GM18526 (cell line): ENCODE measurements around the gene DEPDC5.

Experiments used
- POLR2A ChIP-seq: IDR thresholded peaks from 3 replicates; pipeline ENCODE4 v1.6.1; 2011; ENCODE audit not compliant: insufficient read length; ENCODE audit errors: extremely low read depth

Gene DEPDC5

DNA sequence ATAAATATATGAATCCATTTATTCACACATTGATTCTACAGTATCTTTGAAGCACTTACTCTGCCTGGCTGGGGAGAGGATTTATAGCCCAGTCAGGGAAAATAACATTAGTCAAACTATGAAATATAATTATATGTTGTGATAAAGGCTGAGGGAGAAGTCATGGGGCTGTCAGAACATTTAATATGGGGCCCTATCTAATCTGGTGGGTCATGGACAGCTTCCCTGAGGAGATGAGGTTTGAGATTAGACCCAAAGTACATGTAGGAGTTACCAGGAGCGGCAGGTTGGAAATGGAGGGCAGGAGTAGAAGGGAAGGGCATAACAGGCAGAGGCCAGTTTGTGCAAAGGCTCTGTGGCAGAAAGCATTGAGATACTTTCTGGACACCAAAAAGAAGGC, 86.2 kb downstream of the DEPDC5 start:
- TF ChIP-seq POLR2A: no peak

DNA sequence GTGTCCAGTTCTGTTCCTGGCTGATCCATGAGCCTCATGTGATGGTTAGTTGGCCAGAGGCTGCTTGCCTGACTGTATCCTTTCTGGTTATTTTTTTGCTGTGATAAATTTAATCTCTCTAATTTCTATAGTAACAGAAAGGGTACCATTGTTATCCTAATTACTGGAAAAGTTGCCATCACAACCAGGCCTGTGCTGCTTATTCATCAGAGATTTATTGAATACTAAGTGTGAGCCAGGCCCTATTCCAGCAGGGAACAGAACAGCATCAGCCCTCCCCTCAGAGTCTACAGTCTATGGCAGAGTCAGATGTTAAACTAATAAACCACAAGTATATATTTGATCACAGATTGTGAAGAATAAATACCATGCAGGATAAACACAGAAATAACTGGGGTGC, 86.8 kb downstream of the DEPDC5 start:
- TF ChIP-seq POLR2A: no peak

DNA sequence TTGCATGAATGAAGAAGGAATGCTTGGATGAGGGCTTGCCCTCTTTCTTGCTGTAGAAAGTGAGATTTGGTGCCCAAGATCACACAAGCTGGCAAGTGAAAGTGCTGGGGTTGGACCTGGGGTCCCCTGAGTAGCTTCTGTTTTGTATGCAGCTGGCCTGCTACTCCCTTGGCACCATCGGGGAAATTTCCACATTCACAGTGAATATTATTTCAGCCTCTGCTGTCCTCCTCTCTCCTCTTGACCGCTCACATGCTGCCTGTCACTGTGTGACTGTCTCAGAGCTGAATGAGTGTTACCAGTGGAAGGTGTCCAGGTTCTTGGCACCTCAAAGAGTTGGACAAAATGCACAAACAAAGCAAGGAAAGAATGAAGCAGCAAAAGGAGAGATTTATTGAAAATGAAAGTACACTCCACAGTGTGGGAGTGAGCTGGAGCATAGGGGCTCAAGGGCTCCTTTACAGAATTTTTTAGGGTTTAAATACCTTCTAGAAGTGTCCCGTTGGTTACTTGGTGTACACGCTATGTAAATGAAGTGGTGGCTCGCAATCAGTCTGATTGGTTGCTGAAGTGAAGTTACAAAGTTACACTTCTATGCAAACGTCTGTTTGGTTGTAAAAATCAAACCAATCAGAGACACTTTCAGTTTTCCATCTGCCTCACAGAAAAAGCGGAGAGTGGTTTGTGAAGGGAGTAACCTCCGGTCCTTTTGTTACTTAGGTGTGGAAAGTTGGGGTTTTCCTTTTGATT, 87.4 kb downstream of the DEPDC5 start:
- TF ChIP-seq POLR2A: no peak

DNA sequence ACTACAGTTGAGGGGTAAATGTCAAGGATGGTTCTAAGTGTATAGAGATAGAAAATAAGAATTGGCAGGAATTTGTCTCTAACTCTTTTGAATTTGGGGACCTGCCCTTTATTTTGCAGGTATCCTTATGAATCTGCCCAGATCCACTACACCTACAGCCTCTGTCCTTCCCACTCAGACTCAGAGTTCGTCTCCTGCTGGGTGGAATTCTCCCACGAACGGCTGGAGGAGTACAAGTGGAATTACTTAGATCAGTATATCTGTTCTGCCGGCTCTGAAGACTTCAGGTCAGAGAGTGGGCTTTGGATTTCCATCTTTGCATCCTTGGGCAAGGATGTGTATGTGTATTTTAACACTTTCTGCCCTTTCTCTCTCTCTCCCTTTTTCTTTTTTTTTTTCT, 89.7 kb downstream of the DEPDC5 start:
- TF ChIP-seq POLR2A: no peak

DNA sequence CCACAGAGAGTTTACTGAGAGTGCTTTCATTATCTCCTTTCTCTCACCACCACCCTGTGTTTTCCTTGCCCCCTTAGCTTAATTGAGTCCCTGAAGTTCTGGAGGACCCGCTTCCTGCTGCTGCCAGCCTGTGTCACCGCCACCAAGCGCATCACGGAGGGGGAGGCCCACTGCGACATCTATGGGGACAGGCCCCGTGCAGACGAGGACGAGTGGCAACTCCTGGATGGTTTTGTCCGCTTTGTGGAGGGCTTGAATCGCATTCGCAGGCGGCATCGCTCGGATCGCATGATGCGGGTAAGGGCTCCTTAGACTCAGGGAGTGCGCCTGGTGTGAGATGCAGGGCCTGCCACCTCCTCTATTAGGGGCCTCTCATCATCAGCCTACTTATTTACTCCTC, 91.1 kb downstream of the DEPDC5 start:
- TF ChIP-seq POLR2A: no peak

DNA sequence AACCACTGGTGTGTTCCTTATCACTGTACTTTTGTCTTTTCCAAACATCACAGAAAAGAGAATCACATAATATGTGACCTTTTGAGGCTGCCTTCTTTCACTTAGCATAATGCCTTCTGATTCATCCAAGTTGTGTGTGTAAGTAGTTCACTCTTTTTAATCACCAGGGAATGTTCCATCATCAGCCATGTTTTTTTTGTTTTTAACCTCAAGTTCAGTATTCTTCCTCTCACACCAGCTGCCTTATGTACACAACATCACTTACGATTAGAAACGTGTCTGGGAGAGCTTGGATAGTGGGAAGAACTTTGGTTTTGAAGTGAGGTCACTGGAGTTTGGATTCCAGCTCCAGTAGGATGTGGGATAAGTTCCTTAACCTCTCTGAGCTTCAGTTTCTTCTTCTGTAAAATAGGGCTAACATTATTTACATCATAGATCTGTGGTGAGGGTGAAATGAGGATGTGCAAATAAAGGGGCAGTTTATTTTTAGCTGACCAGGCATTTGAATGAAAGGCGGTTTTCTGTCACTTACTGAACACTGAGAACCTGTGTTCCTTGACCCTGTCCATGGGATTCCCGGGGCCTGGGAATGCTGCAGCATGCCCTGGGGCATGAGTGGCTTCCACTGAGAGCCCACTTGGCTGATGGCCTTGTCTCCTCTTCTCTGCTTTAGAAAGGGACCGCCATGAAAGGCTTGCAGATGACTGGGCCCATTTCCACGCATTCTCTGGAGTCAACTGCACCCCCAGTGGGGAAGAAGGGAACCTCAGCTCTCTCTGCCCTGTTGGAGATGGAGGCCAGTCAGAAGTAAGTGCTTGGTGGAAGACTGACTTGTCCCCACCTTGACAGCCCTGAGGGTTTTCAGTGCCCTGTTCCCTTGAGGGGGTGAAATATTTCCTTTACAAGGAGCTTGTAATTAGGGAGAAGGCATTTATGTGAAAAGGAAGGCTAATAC, 92.6 kb downstream of the DEPDC5 start:
- TF ChIP-seq POLR2A: no peak

DNA sequence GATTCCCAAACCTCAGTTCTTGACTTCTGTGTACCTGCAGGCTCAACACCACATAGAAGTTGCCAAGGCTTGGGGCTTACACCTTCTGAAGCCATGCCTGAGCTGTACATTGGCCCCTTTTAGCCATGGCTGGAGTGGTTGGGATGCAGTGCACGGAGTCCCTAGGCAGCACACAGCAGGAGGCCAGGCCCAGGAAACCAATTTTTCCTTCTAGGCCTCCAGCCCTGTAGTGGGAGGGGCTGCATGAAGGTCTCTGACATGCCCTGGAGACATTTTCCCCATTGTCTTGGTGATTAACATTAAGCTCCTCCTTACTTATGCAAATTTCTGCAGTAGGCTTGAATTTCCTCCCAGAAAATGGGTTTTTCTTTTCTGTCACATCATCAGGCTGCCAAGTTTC, 94.6 kb downstream of the DEPDC5 start:
- no peak for TF ChIP-seq POLR2A

DNA sequence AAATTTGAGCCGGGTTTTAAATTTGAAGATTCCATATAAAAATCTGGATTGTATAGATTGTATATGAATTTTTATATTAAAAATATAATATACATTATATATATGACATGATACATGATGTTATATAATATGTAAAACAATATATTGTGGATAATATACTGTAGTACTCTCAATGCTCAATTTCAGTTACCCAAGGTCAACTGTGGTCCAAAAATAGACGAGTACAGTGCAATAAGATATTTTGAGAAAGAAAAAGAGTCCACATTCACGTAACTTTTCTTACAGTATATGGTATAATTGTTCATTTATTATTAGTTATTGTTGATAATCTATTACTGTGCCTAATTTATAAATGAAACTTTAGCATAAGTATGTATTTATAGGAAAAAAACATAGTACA, 96.3 kb downstream of the DEPDC5 start:
- TF ChIP-seq POLR2A: no peak

DNA sequence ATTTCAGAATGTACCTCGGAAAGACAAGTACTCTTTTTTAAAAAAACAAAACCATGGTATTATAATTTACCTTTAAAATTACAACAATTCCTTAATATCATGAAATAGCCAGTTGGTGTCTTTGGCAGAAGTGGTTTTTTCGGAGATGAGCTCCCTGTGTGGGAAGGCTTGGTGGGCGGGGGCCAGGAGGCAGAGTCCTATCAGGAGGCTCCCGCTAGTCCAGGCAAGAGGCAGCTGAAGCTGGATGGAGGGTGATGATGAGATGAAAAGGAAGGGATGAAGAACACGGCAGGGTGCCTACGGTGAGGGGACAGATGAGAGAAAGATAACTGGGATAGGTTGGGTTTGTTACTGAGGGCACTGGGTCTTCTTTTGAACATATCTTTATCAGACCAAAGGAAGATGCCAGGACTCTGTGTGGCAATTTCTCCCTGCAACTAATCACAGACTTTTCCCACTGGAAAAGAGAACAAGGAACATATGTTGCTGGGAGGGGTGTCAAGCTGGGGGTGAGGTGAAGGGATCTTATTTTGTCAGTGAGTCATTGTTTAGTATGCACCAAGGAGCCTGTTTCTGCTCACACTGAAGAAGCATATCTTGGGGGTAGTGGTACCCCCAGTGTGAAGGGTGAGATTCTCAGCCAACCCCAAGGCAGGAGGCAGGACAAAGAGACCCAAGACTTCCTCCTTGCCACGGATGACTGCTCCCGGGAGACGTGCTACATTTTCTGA, 99.0 kb downstream of the DEPDC5 start:
- TF ChIP-seq POLR2A: no peak

DNA sequence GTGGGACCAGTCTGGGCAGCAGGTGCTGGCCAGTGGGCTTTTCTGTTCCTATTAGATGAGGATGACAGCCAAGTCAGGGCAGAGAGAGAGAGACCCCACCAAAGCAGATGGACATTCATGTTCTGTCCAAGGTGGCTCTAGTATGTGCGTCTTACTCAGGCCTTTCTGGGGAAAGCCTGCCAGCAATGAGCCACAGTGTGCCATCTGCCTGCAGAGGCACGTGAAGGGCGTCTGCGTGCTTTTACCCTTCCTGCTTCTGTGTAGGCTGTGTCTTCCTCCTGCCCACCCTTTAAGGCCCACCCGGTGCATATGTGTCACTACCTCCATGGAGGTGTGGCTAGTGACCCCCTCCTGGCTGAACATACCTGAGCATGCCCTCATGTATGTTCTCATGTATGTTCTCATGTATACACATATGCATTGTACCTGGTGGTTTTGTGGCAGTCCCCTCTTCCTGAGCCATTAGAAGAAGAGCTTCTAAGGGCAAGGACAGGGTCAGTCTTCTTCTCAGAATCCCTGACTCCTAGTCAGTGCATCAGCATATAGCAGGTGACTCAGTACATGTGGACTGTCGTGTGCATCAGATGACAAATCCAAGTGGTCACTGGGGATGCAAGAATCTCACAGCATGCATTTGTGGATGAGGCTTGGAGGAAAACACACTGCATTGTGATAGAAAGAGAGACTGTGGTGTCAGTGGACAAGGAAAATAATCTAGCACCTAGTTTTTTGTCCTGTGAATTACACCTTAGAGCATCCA, 100.1 kb downstream of the DEPDC5 start:
- TF ChIP-seq POLR2A: no peak

DNA sequence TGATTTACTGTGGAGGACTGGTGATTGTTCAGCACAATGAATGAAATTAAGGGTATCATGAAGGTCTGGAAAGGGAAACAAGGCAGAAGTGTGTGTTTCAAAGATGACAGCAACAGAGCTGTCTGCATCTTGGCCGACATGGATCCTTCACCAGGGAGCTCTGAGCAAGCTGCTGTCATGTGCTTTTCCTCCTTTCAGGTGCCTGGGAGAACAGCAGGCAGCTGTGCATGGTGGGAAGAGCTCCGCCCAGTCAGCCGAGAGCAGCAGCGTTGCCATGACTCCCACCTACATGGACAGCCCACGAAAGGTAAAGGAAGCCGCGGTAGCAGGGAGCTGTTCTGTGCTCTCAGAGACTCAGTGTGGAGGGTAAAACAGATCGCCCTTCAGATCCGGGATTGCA, 103.4 kb downstream of the DEPDC5 start:
- no peak for TF ChIP-seq POLR2A

DNA sequence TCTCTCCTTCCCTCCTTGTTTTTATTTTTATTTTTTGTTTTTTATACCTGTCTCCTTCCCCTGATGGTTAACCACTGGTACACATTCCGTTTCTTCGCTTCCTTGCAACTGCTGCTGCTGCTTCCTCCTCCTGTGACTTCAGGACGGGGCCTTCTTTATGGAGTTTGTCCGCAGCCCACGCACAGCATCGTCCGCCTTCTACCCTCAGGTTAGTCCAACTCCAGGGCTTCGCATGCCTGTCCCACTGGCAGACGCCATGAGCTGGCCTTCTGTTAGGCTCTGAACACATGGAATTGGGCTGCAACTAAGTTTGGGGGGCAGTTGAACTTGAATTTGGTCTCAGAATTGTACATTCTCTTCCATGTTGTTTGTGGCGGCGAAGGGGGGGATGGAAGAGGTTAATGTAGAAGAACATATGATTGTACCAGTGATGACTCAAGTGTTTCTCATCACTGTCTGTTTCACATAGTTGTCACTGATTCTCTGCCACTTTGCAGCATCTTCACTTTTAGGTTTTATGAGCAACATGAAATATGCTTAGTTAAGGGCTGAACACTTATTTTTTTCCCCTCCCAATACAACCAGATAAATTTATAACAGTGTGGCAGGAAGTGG, 107.5 kb downstream of the DEPDC5 start:
- no peak for TF ChIP-seq POLR2A

DNA sequence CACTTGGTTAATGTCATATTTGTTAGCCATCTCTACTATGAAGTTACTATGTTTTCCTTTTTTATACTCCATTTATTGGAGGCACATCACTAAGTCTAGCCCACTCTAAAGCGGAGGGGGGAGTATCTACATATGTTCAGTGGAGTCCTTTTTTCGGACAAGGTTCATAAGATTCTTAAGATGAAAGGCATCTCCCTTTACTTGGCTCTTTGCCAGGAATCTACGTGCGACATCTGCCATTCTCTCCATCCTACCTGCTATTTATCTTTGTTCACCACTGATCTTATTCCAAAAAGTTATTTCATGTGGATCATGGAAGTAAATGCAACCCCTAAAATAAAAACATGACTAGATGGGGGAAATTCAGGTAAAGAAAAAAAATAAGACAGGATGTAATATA, 113.1 kb downstream of the DEPDC5 start:
- no peak for TF ChIP-seq POLR2A

DNA sequence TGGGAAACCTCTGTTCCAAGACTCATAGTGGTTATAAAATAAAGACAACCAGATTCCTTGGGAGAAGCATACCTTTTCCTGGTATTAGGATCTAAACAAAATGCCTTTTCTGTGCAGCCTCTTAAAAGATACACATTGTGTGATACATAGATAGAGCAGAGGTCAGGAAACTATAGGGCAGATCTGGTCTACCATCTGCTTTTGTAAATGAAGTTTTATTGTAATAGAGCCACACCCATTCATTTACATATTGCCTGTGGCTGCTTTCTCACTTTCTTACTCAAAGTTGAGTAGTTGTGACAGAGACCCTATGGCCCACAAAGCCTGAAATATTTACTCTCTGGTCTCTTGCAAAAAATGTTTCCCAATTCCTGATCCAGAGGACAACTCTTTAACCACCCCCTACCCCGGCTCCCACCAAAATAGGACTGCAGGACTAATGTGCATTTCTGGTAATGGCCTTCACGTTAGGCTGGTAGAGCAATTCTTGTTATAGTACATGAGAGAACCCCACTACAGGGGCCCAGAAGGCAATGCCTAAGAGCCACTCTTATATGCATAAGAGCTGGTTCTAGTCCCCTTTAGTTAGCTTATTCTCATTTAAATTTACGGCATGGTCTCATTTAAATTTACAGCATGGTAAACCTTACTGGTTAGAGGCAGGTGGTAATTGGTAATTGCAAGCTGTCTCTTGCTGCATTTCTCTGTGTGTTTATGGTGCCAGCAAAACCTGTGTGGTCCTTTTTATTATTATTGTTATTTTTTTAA, 113.8 kb downstream of the DEPDC5 start:
- no peak for TF ChIP-seq POLR2A
